Germinal center (tissue), 1 donor: ENCODE measurements around the gene BTBD9.

Experiments
- DNase-seq: peaks from one replicate; pipeline ENCODE4 v3.0.0; 2012; ENCODE audit warnings: mixed read lengths, low spot score

The BTBD9 gene

GRCh38 chr6:38481211-38481836, 158.4 kb downstream of the BTBD9 start:
- DNase-seq = no peak

GRCh38 chr6:38480036-38480435, 159.7 kb downstream of the BTBD9 start:
- DNase-seq = no peak

- DNase-seq = no peak
Measured at GRCh38 chr6:38479331-38479730, 160.4 kb downstream of the BTBD9 start.

- DNase-seq = no peak
Measured at GRCh38 chr6:38477680-38478260, 162.0 kb downstream of the BTBD9 start.

GRCh38 chr6:38476888-38477287, 162.8 kb downstream of the BTBD9 start:
- no peak for DNase-seq

GRCh38 chr6:38476141-38476540, 163.6 kb downstream of the BTBD9 start:
- no peak for DNase-seq

- DNase-seq = no peak
Measured at GRCh38 chr6:38470548-38470947, 169.2 kb downstream of the BTBD9 start.

GRCh38 chr6:38467566-38467965, 172.2 kb downstream of the BTBD9 start:
- no peak for DNase-seq

GRCh38 chr6:38460186-38460585, 179.5 kb downstream of the BTBD9 start:
- no peak for DNase-seq

- no peak for DNase-seq
Measured at GRCh38 chr6:38459291-38459690, 180.4 kb downstream of the BTBD9 start.

GRCh38 chr6:38453861-38454260, 185.9 kb downstream of the BTBD9 start:
- DNase-seq = no peak

- no peak for DNase-seq
Measured at GRCh38 chr6:38452816-38453660, 186.7 kb downstream of the BTBD9 start.

GRCh38 chr6:38450717-38451116, 189.0 kb downstream of the BTBD9 start:
- no peak for DNase-seq

GRCh38 chr6:38445925-38446324, 193.8 kb downstream of the BTBD9 start:
- DNase-seq = no peak

- DNase-seq = no peak
Measured at GRCh38 chr6:38445336-38445735, 194.4 kb downstream of the BTBD9 start.

GRCh38 chr6:38443352-38444144, 196.2 kb downstream of the BTBD9 start:
- DNase-seq = no peak

- no peak for DNase-seq
Measured at GRCh38 chr6:38438097-38438496, 201.6 kb downstream of the BTBD9 start.

GRCh38 chr6:38436726-38437465, 202.8 kb downstream of the BTBD9 start:
- no peak for DNase-seq

- DNase-seq = no peak
Measured at GRCh38 chr6:38435330-38435729, 204.4 kb downstream of the BTBD9 start.

GRCh38 chr6:38434051-38434450, 205.7 kb downstream of the BTBD9 start:
- DNase-seq = no peak

GRCh38 chr6:38432479-38432878, 207.2 kb downstream of the BTBD9 start:
- DNase-seq = no peak

- DNase-seq = no peak
Measured at GRCh38 chr6:38432079-38432478, 207.7 kb downstream of the BTBD9 start.
